HepG2 (cell line): ENCODE measurements around the gene TAF1D. TPM values are rescaled to one million over a fixed set of nuclear protein-coding genes. Genes with fewer than 3 reads are reported as not detected.

Experiments
- ATF7-NPFF ChIP-seq: sonication (generic); formaldehyde crosslinking; IDR thresholded peaks from 2 replicates; pipeline ENCODE4 v1.8.1; 2023; ENCODE audit warnings: mild to moderate bottlenecking, low read depth, missing genetic modification reagents, moderate library complexity
- BRD4 ChIP-seq: sonication (generic); formaldehyde crosslinking; IDR thresholded peaks from 2 replicates; pipeline ENCODE4 v1.4.0; 2020; ENCODE audit warnings: missing genetic modification reagents
- CCAR2 ChIP-seq: fragments of 200-400 bp; formaldehyde crosslinking; optimal IDR thresholded peaks from 2 replicates; pipeline ENCODE3; 2018; ENCODE audit warnings: low read depth, mild to moderate bottlenecking, low read length, moderate library complexity
- CEBPB ChIP-seq: IDR thresholded peaks from 2 replicates; pipeline ENCODE4 v1.6.1; 2011; ENCODE audit warnings: low read depth, low read length, improper control_type of control experiment, borderline replicate concordance
- HMGA1 ChIP-seq: sonication (generic); formaldehyde crosslinking; conservative IDR thresholded peaks from 2 replicates; pipeline ENCODE4 v1.4.0; 2020; ENCODE audit warnings: missing genetic modification reagents
- HOXA7 ChIP-seq: sonication (generic); formaldehyde crosslinking; IDR thresholded peaks from 2 replicates; pipeline ENCODE4 v1.8.1; 2022; ENCODE audit warnings: mild to moderate bottlenecking, missing genetic modification reagents, moderate library complexity
- HOXA9 ChIP-seq: sonication (generic); formaldehyde crosslinking; IDR thresholded peaks from 2 replicates; pipeline ENCODE4 v1.8.1; 2022; ENCODE audit warnings: missing genetic modification reagents, mild to moderate bottlenecking, moderate library complexity, borderline replicate concordance
- NPAS2 ChIP-seq: sonication (generic); formaldehyde crosslinking; IDR thresholded peaks from 2 replicates; pipeline ENCODE4 v1.8.0; 2022; ENCODE audit warnings: mild to moderate bottlenecking, missing genetic modification reagents, borderline replicate concordance
- PHB2 ChIP-seq: fragments of 450-650 bp; IDR thresholded peaks from 2 replicates; pipeline ENCODE4 v1.6.1; 2018; ENCODE audit not compliant: partially characterized antibody
- POLR2A ChIP-seq, 2 experiments: IDR thresholded peaks; 2 replicates each; pipeline ENCODE4 v1.6.1; 2011; ENCODE audit warnings: low read depth in 2 of 2, low read length in 2 of 2, mild to moderate bottlenecking in 1 of 2, moderate library complexity in 1 of 2; ENCODE audit not compliant: insufficient read depth in 1 of 2
- PPARG ChIP-seq: conservative IDR thresholded peaks from 2 replicates; pipeline ENCODE4 v1.6.1; 2016; ENCODE audit warnings: missing biosample characterization, missing genetic modification reagents
- SOX13 ChIP-seq, 3 experiments: fragments of 450-650 bp in 1 of 3; sonication (generic) in 1 of 3; formaldehyde crosslinking in 1 of 3; IDR thresholded peaks in 2 of 3; conservative IDR thresholded peaks in 1 of 3; 2 replicates each; pipeline versions ENCODE4 v1.5.0 to v1.6.1; 2016 to 2020; ENCODE audit warnings: antibody characterized with exemption in 1 of 3, mild to moderate bottlenecking in 1 of 3, missing compliant biosample characterization in 1 of 3, missing genetic modification reagents in 1 of 3, moderate library complexity in 1 of 3
- SRY ChIP-seq: sonication (generic); formaldehyde crosslinking; IDR thresholded peaks from 2 replicates; pipeline ENCODE4 v1.8.0; 2022; ENCODE audit warnings: mild to moderate bottlenecking, missing genetic modification reagents
- TCF7 ChIP-seq: sonication (generic); IDR thresholded peaks from 2 replicates; pipeline ENCODE4 v1.6.1; 2016; ENCODE audit warnings: antibody characterized with exemption, low read depth
- TOPORS ChIP-seq: sonication (generic); formaldehyde crosslinking; IDR thresholded peaks from 2 replicates; pipeline ENCODE4 v1.8.0; 2023; ENCODE audit warnings: mild to moderate bottlenecking, missing genetic modification reagents
- TP53 ChIP-seq: sonication (generic); formaldehyde crosslinking; conservative IDR thresholded peaks from 2 replicates; pipeline ENCODE4 v1.4.0; 2020; ENCODE audit warnings: missing genetic modification reagents
- ZNF121 ChIP-seq: sonication (generic); formaldehyde crosslinking; IDR thresholded peaks from 2 replicates; pipeline ENCODE4 v1.5.0; 2020; ENCODE audit warnings: mild to moderate bottlenecking, missing genetic modification reagents
- ZNF556 ChIP-seq: sonication (generic); formaldehyde crosslinking; IDR thresholded peaks from 2 replicates; pipeline ENCODE4 v1.4.0; 2020; ENCODE audit warnings: mild to moderate bottlenecking, missing genetic modification reagents, borderline replicate concordance
- ZNF740 ChIP-seq: sonication (generic); formaldehyde crosslinking; IDR thresholded peaks from 2 replicates; pipeline ENCODE4 v1.4.0; 2020; ENCODE audit warnings: missing genetic modification reagents
- ZNF773 ChIP-seq: sonication (generic); formaldehyde crosslinking; IDR thresholded peaks from 2 replicates; pipeline ENCODE4 v1.4.0; 2020; ENCODE audit warnings: missing genetic modification reagents, borderline replicate concordance
- ZNF792 ChIP-seq: IDR thresholded peaks from 2 replicates; pipeline ENCODE4 v1.6.1; 2016
- polyA plus RNA-seq, 8 experiments: library from polyadenylated mRNA; depleted of rRNA in 3 of 8; stranded (reverse) in 7 of 8; unstranded in 1 of 8; fragments of >200 nt; fragmentation: Illumina TruSeq in 4 of 8; extraction: Trizol in 4 of 8; gene quantifications; 2 replicates each; pipeline versions ENCODE4 v1.2.1 to v1.2.3, GENCODE V29; 2011 to 2016; ENCODE audit warnings: low read depth in 4 of 8, missing spikeins in 1 of 8, mixed read lengths in 1 of 8; ENCODE audit not compliant: insufficient read depth in 1 of 8
- total RNA-seq, 5 experiments: library from RNA; depleted of rRNA; stranded (reverse); fragments of >200 nt; fragmentation: Illumina TruSeq; extraction: Trizol; gene quantifications; 2 replicates each; pipeline ENCODE4 v1.2.3, GENCODE V29; 2016; ENCODE audit warnings: low read depth in 1 of 5
- TF ChIP-seq, protein P1 (sequence below): sonication (generic); formaldehyde crosslinking; IDR thresholded peaks from 2 replicates; pipeline ENCODE4 v1.9.0; 2021; ENCODE audit warnings: mild to moderate bottlenecking, missing genetic modification reagents
- TF ChIP-seq, protein P2 (sequence below): conservative IDR thresholded peaks from 2 replicates; pipeline ENCODE4 v1.6.1; 2018; ENCODE audit warnings: missing genetic modification reagents

TAF1D gene
- total and polyA plus RNA-seq, 2 of the 13 experiments (the other 11 are each of a cell fraction or from before 2014, with no cell fraction given), result 132 to 207 TPM

DNA sequence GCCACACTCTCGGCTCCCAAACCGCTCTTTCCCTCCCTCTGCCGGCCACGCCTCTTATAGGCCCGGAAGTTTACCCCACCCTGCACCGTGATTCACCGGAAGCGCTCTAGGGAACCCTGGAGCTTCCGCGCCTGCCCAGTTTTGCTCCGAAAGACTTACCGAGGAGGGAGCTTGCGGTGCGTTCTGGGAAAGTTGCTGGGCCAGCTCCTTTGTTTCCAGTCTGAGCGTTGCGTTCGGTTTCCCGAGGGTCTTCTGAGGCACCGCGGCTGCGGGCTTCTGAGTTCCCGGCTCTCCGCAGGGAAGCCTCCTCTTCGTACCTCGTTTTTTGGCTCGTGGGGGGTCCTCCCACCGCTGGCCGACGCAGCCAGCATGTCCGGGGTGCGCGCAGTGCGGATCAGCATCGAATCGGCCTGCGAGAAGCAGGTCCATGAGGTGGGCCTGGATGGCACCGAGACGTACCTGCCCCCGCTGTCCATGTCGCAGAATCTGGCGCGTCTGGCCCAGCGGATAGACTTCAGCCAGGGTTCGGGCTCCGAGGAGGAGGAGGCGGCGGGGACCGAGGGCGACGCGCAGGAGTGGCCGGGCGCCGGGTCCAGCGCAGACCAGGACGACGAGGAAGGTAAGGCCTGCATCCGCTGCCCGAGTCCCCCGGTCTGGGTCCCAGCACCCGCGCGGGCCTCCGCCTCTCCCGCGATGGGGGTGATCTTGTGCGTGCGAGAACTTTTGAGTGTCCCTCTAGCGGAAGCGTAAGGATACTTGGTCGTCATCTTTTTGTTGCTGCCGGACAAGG, 43.0 kb upstream of the TAF1D start, which contains the start of gene MED17 (continued):
- TF ChIP-seq, protein P1, sequence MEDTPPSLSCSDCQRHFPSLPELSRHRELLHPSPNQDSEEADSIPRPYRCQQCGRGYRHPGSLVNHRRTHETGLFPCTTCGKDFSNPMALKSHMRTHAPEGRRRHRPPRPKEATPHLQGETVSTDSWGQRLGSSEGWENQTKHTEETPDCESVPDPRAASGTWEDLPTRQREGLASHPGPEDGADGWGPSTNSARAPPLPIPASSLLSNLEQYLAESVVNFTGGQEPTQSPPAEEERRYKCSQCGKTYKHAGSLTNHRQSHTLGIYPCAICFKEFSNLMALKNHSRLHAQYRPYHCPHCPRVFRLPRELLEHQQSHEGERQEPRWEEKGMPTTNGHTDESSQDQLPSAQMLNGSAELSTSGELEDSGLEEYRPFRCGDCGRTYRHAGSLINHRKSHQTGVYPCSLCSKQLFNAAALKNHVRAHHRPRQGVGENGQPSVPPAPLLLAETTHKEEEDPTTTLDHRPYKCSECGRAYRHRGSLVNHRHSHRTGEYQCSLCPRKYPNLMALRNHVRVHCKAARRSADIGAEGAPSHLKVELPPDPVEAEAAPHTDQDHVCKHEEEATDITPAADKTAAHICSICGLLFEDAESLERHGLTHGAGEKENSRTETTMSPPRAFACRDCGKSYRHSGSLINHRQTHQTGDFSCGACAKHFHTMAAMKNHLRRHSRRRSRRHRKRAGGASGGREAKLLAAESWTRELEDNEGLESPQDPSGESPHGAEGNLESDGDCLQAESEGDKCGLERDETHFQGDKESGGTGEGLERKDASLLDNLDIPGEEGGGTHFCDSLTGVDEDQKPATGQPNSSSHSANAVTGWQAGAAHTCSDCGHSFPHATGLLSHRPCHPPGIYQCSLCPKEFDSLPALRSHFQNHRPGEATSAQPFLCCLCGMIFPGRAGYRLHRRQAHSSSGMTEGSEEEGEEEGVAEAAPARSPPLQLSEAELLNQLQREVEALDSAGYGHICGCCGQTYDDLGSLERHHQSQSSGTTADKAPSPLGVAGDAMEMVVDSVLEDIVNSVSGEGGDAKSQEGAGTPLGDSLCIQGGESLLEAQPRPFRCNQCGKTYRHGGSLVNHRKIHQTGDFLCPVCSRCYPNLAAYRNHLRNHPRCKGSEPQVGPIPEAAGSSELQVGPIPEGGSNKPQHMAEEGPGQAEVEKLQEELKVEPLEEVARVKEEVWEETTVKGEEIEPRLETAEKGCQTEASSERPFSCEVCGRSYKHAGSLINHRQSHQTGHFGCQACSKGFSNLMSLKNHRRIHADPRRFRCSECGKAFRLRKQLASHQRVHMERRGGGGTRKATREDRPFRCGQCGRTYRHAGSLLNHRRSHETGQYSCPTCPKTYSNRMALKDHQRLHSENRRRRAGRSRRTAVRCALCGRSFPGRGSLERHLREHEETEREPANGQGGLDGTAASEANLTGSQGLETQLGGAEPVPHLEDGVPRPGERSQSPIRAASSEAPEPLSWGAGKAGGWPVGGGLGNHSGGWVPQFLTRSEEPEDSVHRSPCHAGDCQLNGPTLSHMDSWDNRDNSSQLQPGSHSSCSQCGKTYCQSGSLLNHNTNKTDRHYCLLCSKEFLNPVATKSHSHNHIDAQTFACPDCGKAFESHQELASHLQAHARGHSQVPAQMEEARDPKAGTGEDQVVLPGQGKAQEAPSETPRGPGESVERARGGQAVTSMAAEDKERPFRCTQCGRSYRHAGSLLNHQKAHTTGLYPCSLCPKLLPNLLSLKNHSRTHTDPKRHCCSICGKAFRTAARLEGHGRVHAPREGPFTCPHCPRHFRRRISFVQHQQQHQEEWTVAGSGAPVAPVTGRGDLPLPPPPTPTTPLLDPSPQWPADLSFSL, result no peak
- TF ChIP-seq HOXA7 (no peak), SRY (CRISPR knock-in tag) (peak; percentile 80), ZNF556 (CRISPR knock-in tag) (no peak), CEBPB (no peak), PPARG (CRISPR knock-in tag) (no peak), TP53 (no peak), TCF7 (no peak), CCAR2 (no peak), ZNF792 (CRISPR knock-in tag) (no peak), ZNF121 (CRISPR knock-in tag) (0 out of 2 replicates have a peak, but pooled peaks have one; percentile 14), HOXA9 (0 out of 2 replicates have a peak, but pooled peaks have one; percentile 30), POLR2A (IDR thresholded peaks at IDR 0.05; ENCODE audit: insufficient read depth in 1 of 2, low read depth in 2 of 2, low read length in 2 of 2) (peak; percentile 82 to 95), PHB2 (no peak), NPAS2 (CRISPR knock-in tag) (no peak), ZNF740 (no peak; the same call in 1 of the 2 replicates), HMGA1 (no peak), TOPORS (no peak), ATF7-NPFF (no peak), BRD4 (CRISPR knock-in tag) (no peak; the same call in 1 of the 2 replicates), SOX13 (IDR thresholded peaks at IDR 0.05) (no peak), SOX13 (CRISPR knock-in tag; conservative IDR thresholded peaks at IDR 0.05 in 1 of 2, IDR thresholded peaks at IDR 0.05 in 1 of 2) (peak in 1 of 2 experiments; percentile 18; a peak in 1 of 4 replicates), ZNF773 (CRISPR knock-in tag) (0 out of 2 replicates have a peak, but pooled peaks have one; percentile 80)
- TF ChIP-seq, protein P2, sequence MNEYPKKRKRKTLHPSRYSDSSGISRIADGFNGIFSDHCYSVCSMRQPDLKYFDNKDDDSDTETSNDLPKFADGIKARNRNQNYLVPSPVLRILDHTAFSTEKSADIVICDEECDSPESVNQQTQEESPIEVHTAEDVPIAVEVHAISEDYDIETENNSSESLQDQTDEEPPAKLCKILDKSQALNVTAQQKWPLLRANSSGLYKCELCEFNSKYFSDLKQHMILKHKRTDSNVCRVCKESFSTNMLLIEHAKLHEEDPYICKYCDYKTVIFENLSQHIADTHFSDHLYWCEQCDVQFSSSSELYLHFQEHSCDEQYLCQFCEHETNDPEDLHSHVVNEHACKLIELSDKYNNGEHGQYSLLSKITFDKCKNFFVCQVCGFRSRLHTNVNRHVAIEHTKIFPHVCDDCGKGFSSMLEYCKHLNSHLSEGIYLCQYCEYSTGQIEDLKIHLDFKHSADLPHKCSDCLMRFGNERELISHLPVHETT (CRISPR knock-in tag), result no peak
